GM21526 (cell line): ENCODE data around the gene PRSS12.
"Not testable (repeated sequence)": the region's sequence is repeated elsewhere in the genome, so short reads cannot be mapped to it uniquely, and the experiment has no call there.

Experiments used
- ATAC-seq: cut with Tn5 transposase; IDR thresholded peaks from one replicate; pipeline ENCODE4 v1.9.1; 2021; ENCODE audit warnings: moderate library complexity; ENCODE audit not compliant: unreplicated experiment, low FRiP score

The PRSS12 gene

GRCh38 chr4:118326585-118326984 is 26.2 kb downstream of the PRSS12 start:
- no peak for ATAC-seq

GRCh38 chr4:118325431-118325830 is 27.4 kb downstream of the PRSS12 start:
- ATAC-seq = no peak

GRCh38 chr4:118322831-118323502 is 29.8 kb downstream of the PRSS12 start:
- no peak for ATAC-seq

GRCh38 chr4:118318931-118319330 is 33.9 kb downstream of the PRSS12 start:
- no peak for ATAC-seq

GRCh38 chr4:118317691-118318090 is 35.1 kb downstream of the PRSS12 start:
- no peak for ATAC-seq

- no peak for ATAC-seq
Observed at GRCh38 chr4:118314221-118314620, 38.6 kb downstream of the PRSS12 start.

- ATAC-seq = no peak
Observed at GRCh38 chr4:118313098-118313497, 39.7 kb downstream of the PRSS12 start.

- ATAC-seq = no peak
Observed at GRCh38 chr4:118308306-118309030, 44.3 kb downstream of the PRSS12 start.

- no peak for ATAC-seq
Observed at GRCh38 chr4:118307643-118308042, 45.2 kb downstream of the PRSS12 start.

GRCh38 chr4:118299619-118300018 is 53.2 kb downstream of the PRSS12 start:
- not testable (repeated sequence) for ATAC-seq

- ATAC-seq = no peak
Observed at GRCh38 chr4:118296729-118297128, 56.1 kb downstream of the PRSS12 start.

- ATAC-seq = no peak
Observed at GRCh38 chr4:118290951-118291350, 61.9 kb downstream of the PRSS12 start.

GRCh38 chr4:118289794-118290193 is 63.0 kb downstream of the PRSS12 start:
- no peak for ATAC-seq

- ATAC-seq = no peak
Observed at GRCh38 chr4:118287711-118288451, 64.9 kb downstream of the PRSS12 start.

GRCh38 chr4:118286685-118287084 is 66.1 kb downstream of the PRSS12 start:
- ATAC-seq = no peak

- ATAC-seq = no peak
Observed at GRCh38 chr4:118285931-118286330, 66.9 kb downstream of the PRSS12 start.

GRCh38 chr4:118284169-118284568 is 68.6 kb downstream of the PRSS12 start:
- peak; percentile 64 for ATAC-seq

GRCh38 chr4:118282692-118283091 is 70.1 kb downstream of the PRSS12 start:
- no peak for ATAC-seq

GRCh38 chr4:118281611-118282442 is 71.0 kb downstream of the PRSS12 start:
- no peak for ATAC-seq

- ATAC-seq = peak; percentile 28
Observed at GRCh38 chr4:118280501-118281218, 72.1 kb downstream of the PRSS12 start.
